HG02870 (cell line): ENCODE measurements around the gene RSPH6A.

Experiments
- ATAC-seq: cut with Tn5 transposase; IDR thresholded peaks from one replicate; pipeline ENCODE4 v1.9.1; 2021; ENCODE audit warnings: mild to moderate bottlenecking, moderate library complexity; ENCODE audit not compliant: unreplicated experiment

The RSPH6A gene

GRCh38 chr19:45781214-45782161 is 33.6 kb downstream of the RSPH6A start:
- ATAC-seq = no peak

DNA sequence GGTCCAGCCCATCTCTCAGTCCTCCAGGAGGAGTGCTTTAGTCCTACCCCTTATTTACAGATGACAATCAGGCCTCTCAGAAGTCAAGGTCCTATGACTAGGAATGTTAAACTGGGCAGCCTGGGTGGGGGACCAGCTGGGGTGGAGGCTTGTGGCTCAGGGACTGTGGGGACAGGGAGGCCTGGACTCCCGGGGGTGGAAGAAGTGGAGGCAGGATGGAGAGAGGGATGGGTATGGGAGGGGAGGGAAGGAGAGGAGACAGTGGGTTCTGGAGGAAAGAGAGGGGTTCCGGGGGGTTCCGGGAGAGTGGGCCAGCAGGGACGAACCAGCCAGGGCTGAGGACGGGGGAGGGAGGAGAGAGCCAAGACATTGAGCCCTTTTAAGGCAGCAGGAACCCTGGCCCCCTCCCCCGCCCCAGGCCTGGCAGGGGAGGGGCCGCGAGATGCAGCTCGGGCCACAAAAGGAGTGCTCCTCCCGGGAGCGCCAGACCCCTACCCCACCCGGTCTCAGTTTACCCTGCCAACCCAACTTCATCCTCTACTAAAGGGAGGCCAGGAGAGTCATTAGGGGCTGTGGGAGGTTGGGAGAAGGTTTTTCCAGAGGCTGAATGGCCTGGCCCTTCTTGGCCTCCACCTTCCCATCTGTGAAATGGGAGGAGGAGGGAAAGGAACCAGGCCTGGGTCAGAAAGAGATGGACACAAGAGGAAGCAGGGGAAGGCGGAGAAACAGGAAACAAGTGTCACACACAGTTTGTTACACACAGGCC is 34.5 kb downstream of the RSPH6A start:
- ATAC-seq = no peak

- ATAC-seq = no peak
These were observed 35.0 kb downstream of the RSPH6A start for GRCh38 chr19:45780146-45780447.

DNA sequence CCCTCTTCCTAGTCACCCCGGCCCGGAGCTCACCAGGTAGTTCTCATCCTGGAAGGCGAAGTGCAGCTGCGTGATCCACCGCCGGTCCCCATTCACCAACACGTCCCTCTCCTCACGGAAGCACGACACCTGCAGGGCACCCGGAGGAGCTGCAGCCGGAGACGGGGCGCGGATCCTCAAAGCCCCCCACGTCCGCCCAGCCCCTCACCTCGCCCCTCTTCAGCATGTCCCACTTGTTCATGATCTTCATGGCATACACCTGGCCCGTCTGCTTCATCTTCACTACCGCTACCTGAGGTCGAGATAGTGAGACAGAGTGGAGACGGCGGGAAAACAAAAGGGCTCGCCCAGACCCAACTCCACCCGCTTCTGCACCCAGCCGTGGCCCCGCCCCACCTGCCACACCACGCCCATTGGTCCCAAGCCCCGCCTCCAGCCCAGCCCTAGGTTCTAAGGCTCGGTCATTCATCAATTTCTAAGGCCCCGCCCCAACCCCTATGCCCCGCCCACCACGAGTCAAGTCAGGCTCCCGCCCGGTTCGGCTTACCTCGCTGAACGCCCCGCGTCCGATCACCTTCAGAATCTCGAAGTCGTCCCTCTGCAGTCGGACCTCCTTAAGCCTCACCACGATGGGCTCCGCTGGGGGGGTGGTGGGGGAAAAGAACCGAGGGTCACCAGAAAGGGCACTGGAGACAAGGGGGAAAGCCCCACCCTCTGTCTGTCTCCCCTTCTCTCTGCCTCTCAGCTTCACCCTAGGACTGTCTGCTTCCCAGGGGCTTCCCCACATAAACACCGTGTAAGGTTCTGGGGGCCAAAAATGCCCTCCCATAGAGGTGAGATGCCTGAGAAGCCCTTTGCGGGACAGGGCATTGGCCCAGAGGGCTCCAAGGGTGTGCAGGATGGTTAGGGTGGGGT is 35.6 kb downstream of the RSPH6A start:
- ATAC-seq = peak; percentile 76

DNA sequence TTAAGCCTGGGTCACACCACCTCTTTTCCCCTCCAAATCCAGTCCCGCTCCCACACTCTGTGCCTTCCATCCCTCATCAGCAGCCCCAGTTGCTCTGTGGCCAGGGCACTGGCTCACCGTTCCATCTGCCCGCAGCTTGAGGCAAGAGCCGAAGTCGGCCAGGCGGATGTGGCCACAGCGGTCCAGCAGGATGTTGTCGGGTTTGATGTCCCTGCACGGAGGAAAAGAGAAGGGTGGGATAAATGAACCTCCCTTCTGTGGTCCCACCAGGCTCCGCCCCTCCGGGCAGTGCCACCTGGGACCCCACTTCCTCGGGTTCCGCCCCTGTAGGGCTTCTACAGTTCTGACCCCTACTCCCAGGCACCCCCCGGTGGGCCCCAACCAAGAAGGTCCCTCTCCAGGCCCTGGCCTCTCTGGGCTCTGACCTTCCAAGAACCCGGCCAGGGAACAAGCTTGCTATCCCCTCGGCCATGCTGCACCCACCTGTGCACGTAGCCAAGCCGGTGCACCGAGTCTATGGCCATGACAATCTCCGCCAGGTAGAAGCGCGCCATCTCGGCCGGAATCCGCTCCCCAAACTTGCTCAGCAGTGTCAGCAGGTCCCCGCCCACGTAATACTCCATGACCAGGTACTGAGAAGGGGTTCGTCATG is 37.0 kb downstream of the RSPH6A start:
- ATAC-seq = no peak

DNA sequence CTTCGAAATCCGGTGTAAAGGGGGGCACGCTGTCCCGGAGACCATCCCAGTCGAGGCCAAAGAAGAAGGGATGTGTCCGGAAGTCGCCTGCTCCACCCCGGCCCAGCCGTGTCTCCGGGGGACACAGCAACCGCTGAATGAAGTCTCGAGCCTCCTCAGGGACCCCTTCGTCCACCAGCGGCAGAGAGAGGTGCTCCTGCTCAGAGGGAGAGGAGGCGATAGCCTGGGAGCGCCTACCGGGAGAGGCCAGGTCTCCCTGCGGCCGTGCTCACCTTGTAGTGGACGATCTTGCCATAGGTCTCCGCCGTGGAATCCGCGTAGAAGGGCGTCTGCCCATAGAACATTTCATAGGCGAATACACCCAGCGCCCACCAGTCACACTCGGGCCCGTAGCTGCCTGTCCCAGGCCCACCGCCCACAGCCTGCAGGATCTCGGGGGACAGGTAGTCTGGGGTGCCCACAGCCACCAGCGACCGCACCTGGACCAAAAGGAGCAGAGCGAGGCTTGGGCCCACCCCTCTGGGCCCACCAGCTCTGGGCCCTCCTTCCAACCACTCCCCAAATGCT is 37.6 kb downstream of the RSPH6A start:
- no peak for ATAC-seq

GRCh38 chr19:45774765-45775164 is 40.3 kb downstream of the RSPH6A start:
- no peak for ATAC-seq

GRCh38 chr19:45773384-45773783 is 41.7 kb downstream of the RSPH6A start:
- ATAC-seq = no peak

DNA sequence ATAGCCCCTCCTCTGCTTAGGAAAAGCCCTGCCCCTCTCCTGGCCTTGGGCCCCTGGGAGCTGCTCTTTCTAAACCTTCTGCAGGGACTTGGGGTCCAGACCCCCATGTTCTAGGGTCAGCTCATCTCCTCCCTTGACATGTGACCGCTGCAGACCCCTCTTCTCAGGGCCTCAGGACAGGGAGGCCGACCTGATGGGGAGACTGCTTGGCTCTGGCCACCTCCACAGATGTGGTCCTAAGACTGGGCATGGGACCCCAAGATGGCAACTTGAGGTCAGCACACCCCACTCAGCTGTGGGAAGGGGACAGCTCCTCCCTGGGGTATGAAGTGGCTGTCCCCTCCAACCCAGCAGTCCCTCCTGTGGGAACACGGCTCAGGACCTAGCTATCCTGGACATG is 42.2 kb downstream of the RSPH6A start:
- no peak for ATAC-seq

GRCh38 chr19:45772130-45772840 is 42.8 kb downstream of the RSPH6A start:
- ATAC-seq = no peak

GRCh38 chr19:45771311-45771933 is 43.7 kb downstream of the RSPH6A start:
- ATAC-seq = no peak

DNA sequence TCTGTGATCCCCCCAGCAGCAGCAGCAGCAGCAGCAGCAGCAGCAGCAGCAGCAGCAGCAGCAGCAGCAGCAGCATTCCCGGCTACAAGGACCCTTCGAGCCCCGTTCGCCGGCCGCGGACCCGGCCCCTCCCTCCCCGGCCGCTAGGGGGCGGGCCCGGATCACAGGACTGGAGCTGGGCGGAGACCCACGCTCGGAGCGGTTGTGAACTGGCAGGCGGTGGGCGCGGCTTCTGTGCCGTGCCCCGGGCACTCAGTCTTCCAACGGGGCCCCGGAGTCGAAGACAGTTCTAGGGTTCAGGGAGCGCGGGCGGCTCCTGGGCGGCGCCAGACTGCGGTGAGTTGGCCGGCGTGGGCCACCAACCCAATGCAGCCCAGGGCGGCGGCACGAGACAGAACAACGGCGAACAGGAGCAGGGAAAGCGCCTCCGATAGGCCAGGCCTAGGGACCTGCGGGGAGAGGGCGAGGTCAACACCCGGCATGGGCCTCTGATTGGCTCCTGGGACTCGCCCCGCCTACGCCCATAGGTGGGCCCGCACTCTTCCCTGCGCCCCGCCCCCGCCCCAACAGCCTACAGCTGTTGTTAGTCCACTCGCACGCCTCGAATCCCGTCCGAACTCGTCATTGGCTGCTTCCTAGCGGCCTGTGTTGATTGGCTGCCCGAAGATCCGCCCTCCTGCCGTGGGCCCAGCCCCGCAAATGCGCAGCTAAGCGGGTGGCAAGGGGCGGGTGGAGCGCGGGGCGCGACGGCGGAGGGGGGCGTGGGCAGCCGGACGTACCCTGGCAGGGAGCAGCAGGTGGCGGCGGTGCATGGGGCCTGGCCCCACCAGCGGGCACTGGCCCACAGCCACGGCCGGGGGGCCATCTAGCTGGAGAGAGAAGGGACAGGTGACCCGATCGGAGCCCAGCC is 44.7 kb downstream of the RSPH6A start:
- peak; percentile 45 for ATAC-seq

- ATAC-seq = no peak
These were observed 45.3 kb downstream of the RSPH6A start for GRCh38 chr19:45769821-45770191.

- ATAC-seq = peak; percentile 53
These were observed 45.9 kb downstream of the RSPH6A start, which contains the start of gene SIX5 for GRCh38 chr19:45768984-45769782. SIX5 (minus strand) TSS chr19:45769252; CDS start chr19:45768844, 408 bp downstream.

DNA sequence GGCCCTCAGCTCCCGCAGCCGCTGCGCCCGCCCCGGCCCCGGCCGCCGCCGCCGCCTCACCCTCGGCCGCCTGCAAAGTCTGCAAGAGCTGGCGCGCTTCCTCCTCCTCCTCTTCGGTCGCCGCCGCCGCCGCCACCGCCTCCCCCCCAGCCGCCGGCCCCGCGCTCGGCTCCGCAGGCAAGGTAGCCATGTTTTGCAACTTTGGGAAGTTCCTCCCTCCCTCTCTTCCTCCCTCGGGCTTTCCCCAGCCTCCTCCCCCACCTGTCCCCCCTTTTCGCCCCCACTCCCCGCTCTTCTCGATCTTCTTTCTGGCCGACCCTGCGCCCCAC is 46.5 kb downstream of the RSPH6A start:
- no peak for ATAC-seq

DNA sequence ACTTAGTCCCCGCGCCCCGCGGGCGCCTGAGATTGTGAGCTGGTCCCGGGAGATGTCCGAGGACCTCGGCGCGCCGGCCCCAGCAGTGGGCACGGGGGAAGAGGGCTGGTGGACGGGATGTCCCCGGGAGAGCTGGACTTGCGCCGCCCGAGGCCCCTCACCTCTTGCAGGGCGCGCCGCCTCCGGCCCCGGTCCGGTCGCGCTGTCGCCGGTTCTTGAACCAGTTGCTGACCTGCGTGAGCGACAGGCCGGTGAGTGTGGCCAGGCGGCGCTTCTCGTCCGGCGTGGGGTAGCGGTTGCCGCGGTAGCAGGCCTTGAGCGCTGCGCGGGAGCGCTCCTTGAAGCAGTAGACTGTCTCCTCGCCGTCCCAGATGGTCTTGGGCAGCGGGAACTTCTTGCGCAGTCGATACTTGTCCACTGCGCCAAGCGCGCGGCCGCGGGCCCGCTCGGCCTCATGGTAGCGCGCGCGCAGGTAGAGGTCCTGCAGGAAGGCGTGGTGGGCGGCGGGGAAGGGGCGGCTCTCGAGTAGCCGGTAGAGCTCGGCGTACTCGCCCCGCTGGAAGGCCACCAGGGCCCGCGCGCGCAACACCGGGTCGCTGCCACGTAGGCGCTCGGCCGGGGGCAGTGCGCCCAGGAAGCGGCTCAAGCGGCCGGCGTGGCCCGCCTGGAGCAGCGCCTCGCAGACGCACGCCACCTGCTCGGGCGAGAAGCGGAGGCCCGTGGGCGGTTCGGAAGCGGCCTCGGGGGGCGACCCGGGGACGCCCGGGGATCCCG is 47.0 kb downstream of the RSPH6A start:
- no peak for ATAC-seq

DNA sequence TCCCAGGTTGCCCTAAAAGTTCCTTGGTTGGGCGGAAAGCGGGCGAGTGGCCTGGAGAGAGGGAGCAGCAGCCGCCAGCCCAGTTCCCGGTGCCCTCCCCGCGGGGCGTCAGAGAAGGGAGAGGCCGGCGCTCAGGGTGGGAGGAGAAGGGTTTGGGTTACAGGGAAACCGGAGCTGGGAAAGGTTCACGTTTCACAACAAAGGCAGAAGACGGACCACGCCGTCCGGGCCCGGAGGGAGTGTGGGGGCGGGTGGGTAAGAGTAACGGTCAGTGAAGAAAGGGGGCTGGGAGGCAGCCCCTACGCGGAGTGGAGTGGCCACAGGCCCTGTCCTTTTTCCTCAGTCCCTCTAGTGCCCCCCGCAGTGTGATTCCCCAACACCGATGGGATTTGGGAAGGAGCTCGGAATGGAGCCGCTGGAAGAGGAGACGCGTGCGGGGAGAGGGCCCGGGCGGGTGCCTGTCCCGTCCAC is 47.7 kb downstream of the RSPH6A start:
- ATAC-seq = no peak
